Measurements from ENCODE around the gene IKZF3.

DNA sequence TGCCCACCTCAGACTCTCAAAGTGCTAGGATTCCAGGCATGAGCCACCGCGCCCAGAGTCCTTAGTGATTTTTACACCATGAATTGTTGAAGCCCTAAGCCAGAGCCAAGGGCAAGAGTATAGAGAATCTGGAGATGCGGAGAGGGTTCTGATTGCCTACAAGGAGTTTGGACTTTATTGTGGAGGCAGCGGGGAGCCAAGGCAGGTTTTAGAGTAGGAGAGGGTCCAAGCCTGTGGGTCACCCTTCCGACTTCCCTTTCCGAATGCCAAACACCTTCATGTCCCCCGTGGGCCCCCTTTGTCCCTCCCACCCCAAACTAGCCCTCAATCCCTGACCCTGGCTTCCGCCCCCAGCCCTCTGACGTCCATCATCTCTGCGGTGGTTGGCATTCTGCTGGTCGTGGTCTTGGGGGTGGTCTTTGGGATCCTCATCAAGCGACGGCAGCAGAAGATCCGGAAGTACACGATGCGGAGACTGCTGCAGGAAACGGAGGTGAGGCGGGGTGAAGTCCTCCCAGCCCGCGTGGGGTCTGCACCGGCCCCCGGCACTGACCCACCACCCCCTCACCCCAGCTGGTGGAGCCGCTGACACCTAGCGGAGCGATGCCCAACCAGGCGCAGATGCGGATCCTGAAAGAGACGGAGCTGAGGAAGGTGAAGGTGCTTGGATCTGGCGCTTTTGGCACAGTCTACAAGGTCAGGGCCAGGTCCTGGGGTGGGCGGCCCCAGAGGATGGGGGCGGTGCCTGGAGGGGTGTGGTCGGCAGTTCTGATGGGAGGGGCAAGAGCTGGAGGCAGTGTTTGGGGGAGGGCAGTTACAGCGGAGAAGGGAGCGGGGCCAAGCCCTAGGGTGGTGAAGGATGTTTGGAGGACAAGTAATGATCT lies 140.9 kb downstream of the IKZF3 start:
- no peak for TF ChIP-seq POLR2A (IDR thresholded peaks at IDR 0.05)
- TF ChIP-seq POLR2AphosphoS5 (IDR thresholded peaks at IDR 0.05), result no peak
- TF ChIP-seq, protein P1, sequence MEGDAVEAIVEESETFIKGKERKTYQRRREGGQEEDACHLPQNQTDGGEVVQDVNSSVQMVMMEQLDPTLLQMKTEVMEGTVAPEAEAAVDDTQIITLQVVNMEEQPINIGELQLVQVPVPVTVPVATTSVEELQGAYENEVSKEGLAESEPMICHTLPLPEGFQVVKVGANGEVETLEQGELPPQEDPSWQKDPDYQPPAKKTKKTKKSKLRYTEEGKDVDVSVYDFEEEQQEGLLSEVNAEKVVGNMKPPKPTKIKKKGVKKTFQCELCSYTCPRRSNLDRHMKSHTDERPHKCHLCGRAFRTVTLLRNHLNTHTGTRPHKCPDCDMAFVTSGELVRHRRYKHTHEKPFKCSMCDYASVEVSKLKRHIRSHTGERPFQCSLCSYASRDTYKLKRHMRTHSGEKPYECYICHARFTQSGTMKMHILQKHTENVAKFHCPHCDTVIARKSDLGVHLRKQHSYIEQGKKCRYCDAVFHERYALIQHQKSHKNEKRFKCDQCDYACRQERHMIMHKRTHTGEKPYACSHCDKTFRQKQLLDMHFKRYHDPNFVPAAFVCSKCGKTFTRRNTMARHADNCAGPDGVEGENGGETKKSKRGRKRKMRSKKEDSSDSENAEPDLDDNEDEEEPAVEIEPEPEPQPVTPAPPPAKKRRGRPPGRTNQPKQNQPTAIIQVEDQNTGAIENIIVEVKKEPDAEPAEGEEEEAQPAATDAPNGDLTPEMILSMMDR (IDR thresholded peaks at IDR 0.05), result no peak
- TF ChIP-seq EP300 (IDR thresholded peaks at IDR 0.05), result no peak

Measured in suprapubic skin (tissue), 4 donors.